Astrocyte (in vitro differentiated cells and primary cell): ENCODE results near the gene NINL.

ENCODE experiments used
- CTCF ChIP-seq: IDR thresholded peaks from 2 replicates; pipeline ENCODE4 v1.5.1; 2011; ENCODE audit warnings: low read depth, mild to moderate bottlenecking, inconsistent platforms, low read length, moderate library complexity; ENCODE audit not compliant: insufficient read depth
- EZH2 ChIP-seq: IDR thresholded peaks from 2 replicates; pipeline ENCODE4 v1.6.1; 2012; ENCODE audit warnings: mild to moderate bottlenecking, low read length, inconsistent platforms; ENCODE audit not compliant: insufficient read depth

GRCh38 chr20:25622450-25623224 lies 37.3 kb upstream of the NINL start:
- TF ChIP-seq CTCF (no peak), EZH2 (no peak)
